Activated CD4-positive, alpha-beta T cell treated with anti-CD3 and anti-CD28 coated beads, Interleukin-2, amount 50 U/mL, for 16 hours (primary cell): ENCODE results near the gene EYA3.
A peak's percentile ranks its signal among the peaks of the same experiment; 100 is the strongest.

Experiments used
- DNase-seq: peaks from one replicate; pipeline ENCODE4 v3.0.0-alpha.2; 2020

The EYA3 gene

GRCh38 chr1:28112388-28113241 lies 24.2 kb upstream of the EYA3 start:
- no peak for DNase-seq

DNA sequence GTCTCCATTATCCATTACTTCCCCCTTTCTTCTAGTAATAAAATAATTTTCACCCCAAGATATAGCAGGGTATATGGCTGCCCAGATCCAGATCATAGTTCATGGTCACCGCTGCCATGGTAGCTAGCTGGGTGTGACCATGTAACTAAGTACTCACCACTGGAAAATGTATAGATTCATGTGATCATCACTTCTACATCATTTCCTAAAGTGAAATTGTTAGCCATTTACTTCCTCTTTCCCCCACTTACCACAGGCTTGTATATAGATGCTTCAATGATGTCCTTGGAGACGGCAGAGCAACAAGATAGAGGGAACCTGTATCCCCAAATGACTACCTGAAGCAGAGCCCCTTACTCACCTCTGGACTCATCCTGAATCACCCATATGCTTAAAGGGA lies 22.7 kb upstream of the EYA3 start:
- no peak for DNase-seq

DNA sequence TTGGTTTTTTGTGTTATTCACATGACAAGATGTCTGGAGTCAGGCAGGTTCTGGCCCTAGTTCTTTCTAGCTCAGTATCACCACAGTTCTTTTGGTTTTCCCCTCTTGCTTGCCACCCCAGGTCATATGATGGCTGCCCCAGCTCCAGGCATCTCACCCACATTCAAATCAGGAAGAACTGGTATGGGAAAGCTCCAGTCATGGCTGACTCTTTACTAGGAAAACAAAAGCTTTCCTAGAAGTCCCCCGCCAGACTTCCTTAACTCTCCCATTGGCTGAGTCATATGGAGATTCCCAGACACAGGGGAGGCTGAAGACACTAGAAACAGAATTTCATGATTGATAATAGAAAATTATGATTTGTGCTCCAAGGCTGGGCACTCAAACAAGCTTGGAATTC lies 22.1 kb upstream of the EYA3 start:
- no peak for DNase-seq

- no peak for DNase-seq
These were observed 21.2 kb upstream of the EYA3 start for GRCh38 chr1:28109639-28110038.

DNA sequence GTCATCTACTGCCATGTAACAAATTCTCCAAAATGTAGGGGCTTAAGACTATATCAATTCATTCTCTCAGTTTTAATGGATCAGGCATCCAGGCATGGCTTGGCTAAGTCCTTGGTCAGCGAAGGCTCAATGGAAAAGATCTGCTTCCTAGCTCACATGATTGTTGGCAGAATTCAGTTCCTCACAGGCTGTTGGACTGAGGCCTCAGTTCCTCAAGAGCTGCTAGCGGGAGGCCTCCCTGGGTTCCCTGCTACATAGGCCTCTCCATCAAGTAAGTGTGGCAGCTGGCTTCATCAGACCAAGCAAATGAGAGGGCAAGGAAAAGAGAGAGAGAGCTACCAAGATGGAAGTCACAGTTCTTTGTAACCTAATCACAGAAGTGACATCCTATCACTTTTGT lies 19.6 kb upstream of the EYA3 start:
- DNase-seq: no peak

- no peak for DNase-seq
These were observed 16.6 kb upstream of the EYA3 start for GRCh38 chr1:28104866-28105467.

DNA sequence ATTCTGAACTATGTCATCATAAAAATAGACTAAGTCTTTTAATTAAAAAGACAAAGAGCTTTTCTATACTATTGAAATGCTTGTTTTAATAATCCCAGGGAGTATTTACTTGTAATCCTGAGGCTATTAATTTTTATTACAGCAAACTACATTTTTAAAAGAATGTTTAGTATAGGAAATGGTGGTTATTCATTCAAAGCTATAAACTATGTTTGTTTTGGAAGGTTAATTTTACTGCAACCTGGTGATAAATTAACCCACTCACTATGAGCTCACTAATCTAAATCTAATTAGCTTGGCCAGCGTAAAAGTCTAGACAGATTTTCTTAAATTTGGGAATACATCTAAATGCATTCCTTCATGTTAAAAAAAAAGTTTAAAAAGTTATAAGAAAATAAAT lies 13.8 kb upstream of the EYA3 start:
- DNase-seq: no peak

GRCh38 chr1:28099050-28099769 lies 10.8 kb upstream of the EYA3 start:
- no peak for DNase-seq

- DNase-seq: no peak
These were observed 8.7 kb upstream of the EYA3 start for GRCh38 chr1:28097100-28097472.

DNA sequence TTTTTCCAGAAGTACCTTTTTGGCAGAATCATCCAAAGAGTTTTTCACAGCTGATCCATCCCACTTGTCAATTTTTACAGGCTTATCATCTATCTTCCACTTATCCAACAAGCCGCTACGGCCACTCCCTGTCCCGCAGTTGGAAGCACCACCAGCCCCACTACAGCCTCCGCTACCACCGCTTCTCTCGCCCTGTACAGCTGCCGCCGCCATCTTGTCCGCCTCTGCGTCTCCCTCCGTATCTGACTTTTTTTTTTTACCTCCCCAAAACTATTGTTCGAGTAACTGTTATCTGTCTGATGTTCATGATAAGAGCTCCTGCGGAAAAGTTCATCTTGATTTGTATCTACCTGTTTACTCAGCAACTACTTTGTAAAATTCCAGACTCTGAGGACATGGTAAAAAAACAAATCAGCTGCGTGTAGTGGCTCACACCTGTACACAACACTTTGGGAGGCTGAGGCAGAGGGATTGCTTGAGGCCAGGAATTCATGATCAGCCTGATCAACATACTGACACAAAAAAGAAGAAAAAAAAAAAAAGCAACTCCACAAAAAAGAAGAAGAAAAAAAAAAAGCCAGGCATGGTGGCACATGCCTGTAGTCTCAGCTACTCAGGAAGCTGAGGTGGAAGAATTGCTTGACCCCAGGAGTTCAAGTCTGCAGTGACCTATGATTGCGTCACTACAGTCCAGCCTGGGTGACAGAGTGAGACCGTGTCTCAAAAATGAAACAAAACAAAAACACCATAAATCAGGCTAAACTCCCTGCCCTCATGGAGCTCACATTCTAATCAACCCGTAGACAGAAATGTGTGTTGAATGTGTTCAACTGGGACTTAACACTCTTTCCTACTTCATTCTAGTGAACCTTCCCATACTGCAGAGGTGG lies 8.0 kb upstream of the EYA3 start:
- no peak for DNase-seq

DNA sequence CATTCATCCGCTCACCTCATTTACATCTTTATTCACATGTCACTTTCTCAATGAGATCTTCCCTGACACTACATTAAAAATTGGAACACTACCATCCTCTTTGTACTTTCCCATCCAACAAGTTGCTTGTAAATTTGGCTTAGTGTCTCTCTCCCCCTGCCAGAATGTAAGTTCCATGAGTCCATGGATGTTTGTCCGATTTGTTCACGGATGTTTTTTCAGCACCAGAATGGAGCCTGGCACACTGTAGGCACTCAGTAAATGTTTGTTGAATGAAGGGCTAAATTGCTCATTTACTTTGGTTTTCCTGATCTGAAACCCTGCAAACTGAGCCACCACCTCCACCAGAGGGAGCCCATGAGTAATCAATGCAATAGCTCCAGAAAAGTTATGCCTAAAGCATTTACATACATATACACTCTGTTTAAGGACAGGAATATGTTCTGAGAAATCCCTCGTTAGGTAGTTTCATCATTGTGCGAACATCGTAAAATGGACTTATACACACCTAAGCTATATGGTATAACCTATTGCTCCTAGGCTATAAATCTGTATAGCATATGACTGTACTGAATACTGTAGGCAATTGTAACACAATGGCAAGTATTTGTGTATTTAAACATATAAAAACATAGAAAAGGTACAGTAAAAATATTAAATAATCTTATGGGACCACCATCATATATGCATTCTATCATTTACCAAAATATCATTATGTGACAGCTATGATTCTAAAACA lies 2.8 kb upstream of the EYA3 start:
- peak; percentile 83 for DNase-seq

GRCh38 chr1:28087614-28088167 lies 719 bp downstream of the EYA3 start:
- peak; percentile 27 for DNase-seq

- DNase-seq: no peak
These were observed 1.8 kb downstream of the EYA3 start for GRCh38 chr1:28086651-28087050.

- DNase-seq: no peak
These were observed 3.3 kb downstream of the EYA3 start for GRCh38 chr1:28085129-28085528.

GRCh38 chr1:28083876-28084275 lies 4.5 kb downstream of the EYA3 start:
- no peak for DNase-seq

DNA sequence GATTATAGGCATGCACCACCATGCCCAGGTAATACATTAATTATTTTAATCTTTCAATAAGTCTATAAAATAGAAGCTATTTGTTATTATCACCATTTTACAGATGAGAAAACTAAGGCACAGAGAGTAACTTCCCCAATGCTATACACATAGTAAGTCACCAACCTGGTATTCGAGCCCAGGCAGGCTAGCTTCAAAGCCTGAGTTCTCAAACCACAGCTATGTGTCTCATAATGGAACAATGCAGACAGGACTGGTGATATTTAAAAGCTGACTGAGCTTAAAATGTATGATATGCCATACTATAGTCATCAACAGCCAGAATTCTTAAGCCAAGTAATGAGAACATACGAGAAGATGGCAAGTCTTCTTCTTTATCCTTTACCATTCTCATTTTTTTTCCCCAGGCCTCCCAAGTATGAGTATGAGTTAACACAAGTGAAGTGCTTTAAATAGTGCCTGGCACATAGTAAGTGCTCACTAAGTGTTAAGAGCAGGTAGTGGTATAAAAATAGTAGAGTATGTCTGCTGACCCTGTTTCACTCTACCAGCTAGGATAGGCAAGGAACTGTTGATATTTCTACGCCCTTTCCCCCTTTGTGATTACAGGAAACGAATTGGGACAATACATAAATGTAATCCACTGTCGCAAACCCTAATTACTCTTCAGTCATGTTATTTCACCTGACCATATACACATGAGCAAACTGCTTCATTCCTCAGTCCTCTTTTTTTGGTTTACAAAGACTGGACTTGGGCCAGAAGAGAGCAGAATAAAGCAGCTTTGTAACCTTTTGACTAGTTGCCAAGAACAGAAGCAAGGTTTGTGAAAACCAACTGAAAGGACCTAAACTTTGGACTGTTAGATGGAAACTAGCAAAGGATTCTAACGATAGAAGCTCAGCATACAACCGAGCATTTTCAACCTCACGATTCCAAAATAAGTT lies 9.5 kb downstream of the EYA3 start:
- no peak for DNase-seq

DNA sequence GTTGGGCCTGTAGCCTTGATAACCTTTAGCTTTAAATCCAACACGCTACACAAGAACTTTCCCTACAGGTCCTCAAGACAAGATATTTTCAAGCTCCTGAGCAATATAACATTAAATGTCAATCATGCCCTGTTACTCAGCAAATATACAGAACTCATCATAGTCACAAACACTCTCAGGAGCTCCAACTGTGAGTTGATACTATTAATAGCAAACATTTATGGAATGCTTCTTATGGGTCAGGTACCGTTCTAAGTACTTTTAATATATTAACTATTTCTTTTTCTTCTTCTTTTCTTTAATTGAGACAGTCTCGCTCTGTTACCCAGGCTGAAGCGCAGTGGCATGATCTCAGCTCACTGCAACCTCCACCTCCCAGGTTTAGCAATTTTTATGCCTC lies 10.1 kb downstream of the EYA3 start:
- DNase-seq: no peak

DNA sequence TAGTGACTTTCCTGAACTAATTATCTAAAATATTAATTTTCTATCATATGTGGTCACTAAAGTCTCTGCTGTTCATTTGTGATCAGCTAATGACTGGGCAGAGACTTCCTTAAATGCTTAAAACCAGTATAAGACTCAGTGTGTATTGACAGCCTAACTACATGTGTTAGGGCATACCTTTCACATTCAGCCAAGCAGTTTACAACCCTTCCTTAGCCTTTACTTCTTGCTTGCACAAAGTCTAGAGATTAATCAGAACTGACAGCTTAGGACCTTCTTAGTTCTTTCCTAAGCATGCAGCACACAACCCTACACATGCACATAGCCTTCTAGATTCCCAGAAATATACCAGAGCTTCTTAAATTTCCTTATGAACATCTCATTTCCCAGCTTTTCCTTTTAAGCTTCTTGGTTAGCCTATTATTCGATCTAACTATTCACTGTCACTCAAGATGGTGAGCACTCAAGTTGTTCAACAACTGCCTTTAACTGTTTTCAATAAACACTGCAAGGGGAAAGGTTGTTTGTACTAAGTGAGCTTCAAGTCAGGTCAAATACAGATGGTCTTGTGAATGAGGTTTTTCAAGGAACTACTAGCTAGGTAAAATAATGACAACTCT lies 13.4 kb downstream of the EYA3 start:
- no peak for DNase-seq

DNA sequence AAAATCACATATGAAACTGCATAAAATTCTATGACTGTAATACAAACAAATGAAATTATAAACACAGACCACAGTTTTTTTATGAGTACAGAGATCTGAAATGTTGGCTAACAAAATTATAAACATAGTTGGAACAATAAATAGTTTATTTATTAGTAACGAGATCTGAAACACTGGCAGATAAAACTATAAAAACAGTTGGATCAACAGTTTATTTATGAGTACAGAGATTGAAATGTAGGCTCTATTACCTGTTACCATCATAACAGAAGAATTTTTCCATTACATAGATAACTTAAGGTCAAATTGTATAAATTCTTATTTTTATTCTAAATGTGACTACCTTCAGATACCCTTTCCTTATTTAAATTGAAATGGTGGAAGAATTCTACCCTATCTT lies 14.5 kb downstream of the EYA3 start:
- DNase-seq: no peak

- no peak for DNase-seq
These were observed 16.6 kb downstream of the EYA3 start for GRCh38 chr1:28071813-28072212.
